ENCODE results near the gene TREH.
A peak's percentile ranks its signal among the peaks of the same experiment; 100 is the strongest.
"Not testable (repeated sequence)": the region's sequence is repeated elsewhere in the genome, so short reads cannot be mapped to it uniquely, and the experiment has no call there.

Gene TREH

DNA sequence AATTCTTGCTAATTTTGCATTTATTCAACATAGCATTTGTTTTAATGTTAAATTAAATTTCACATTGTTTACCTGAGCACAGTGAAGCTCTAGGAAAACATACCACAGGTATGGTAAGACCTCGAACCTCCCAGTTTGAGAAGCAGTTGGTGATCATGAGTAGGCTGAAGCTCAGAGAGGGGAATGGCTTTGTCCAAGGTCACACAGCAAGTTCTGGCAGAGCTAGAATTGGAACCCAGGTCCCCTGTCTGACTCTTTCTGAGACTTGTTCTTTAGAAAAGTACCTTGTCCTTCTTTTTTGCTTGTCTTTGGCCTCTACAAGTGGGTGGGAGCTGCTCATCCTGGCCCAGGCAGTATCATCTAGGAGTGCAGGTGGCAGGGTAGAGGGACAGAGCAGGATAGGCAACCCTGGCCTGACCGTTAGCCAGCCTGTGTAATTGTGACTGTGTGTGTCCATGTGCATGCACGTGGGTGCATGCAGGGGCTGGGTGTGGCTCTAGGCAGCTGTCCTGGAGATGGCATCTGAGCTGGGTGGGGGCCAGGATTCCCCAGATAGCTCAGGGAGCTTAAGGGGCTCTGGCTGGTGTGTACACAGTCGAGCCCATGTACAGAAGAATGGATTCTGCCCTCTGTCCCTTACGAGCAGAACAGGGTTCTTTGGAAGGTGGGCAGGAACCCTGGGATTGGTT, 50.4 kb downstream of the TREH start:
- no peak for DNase-seq (ENCODE audit: low spot score)

- no peak for DNase-seq (ENCODE audit: low spot score)
These were observed 51.0 kb downstream of the TREH start for GRCh38 chr11:118628432-118628831.

GRCh38 chr11:118628031-118628430, 51.4 kb downstream of the TREH start:
- no peak for DNase-seq (ENCODE audit: low spot score)

DNA sequence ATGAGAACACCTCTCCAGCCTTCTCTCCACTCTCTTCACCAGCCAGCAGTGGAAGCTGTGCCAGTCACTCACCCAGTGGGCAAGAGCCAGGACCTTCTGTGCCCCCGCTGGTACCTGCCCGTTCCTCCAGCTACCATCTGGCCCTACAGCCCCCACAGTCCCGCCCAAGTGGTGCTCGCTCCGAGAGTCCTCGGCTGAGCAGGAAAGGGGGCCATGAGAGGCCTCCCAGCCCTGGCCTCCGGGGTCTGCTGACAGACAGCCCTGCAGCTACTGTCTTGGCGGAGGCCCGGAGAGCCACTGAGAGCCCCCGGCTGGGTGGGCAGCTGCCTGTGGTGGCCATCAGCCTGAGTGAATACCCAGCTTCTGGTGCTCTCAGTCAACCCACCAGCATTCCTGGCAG, 51.9 kb downstream of the TREH start:
- DNase-seq (ENCODE audit: low spot score): no peak

GRCh38 chr11:118625976-118626375, 53.5 kb downstream of the TREH start:
- no peak for DNase-seq (ENCODE audit: low spot score)

GRCh38 chr11:118625036-118625690, 54.3 kb downstream of the TREH start:
- no peak for DNase-seq (ENCODE audit: low spot score)

GRCh38 chr11:118623269-118623655, 56.2 kb downstream of the TREH start:
- DNase-seq (ENCODE audit: low spot score): no peak

GRCh38 chr11:118622376-118623268, 56.8 kb downstream of the TREH start:
- DNase-seq (ENCODE audit: low spot score): no peak

DNA sequence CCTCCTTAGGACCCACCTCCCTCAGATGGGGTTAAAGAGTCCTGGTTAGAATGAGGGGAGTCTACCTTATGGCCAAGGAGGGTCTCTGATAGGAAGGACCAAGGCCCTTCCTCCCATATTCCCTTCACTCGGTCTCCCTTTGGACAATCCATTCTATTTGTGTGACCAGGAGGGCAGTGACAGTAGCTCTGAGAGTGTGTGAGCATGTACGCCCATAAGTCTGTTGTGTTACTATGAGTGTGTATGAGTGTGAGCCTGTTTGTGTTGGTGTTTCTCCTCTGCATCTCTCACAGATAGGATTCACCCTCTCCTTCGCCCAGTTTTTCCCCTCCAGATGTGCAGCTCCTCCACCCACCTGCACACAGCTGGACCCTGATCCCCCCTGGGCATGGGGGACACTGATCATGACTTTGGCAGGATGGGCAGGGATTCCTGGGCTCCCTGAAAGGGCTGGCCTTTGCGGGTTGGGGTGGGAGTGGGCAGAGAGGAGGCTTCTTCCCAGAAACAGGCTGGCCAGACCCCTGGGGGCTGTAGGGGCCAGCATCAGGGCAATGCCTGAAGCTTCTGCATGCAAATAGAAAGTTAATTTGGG, 57.6 kb downstream of the TREH start:
- no peak for DNase-seq (ENCODE audit: low spot score)

GRCh38 chr11:118621071-118621783, 58.2 kb downstream of the TREH start:
- peak; percentile 83 for DNase-seq (ENCODE audit: low spot score)

DNA sequence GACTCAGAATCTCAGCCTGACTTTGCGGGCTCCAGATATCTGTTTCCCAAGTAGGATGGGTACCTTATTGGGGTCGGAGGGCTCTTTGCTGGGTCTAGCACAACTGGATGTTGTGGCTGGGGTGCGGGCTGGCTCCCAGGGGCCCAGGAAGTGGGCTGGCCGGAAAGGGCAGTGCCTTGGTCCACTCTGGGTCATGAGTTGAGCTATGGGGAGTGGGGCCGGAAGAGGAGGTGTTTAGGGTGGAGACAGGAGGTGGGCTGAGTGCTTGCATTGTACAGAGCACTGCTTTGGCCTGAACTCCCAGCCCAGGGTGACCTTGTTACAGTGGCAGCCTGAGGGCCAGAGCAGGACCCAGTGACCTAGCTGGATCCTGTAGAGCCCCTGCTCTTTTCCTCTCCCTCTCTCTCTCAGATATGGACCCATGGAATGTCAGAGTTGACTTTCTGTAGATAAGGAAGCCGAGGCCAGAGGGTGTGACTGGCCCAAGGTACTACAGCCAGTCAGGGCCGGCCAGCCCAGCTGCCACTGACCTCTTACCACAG, 58.9 kb downstream of the TREH start:
- DNase-seq (ENCODE audit: low spot score): no peak

- no peak for DNase-seq (ENCODE audit: low spot score)
These were observed 59.8 kb downstream of the TREH start for GRCh38 chr11:118619444-118620197.

DNA sequence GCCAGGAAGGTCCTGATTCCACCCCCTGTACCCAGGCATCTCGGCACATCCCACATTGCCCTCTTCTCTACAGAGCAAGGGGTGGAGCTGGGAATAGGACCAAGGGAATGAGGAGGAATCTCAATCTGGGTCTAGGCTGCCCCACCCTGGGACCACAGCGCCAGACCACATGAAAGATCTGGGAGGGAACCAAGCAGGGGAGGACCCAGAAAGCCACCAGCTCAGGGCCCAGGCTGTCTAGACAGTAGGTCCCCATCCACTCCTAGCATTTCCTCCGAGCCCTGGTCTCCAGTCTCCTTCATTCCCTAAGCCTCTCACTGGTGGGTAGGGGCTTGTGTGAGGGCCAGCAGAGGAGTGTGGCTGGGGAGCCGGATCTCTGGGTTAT, 60.5 kb downstream of the TREH start:
- no peak for DNase-seq (ENCODE audit: low spot score)

GRCh38 chr11:118618115-118618990, 61.1 kb downstream of the TREH start:
- DNase-seq (ENCODE audit: low spot score): no peak

- no peak for DNase-seq (ENCODE audit: low spot score)
These were observed 63.5 kb downstream of the TREH start for GRCh38 chr11:118615976-118616371.

DNA sequence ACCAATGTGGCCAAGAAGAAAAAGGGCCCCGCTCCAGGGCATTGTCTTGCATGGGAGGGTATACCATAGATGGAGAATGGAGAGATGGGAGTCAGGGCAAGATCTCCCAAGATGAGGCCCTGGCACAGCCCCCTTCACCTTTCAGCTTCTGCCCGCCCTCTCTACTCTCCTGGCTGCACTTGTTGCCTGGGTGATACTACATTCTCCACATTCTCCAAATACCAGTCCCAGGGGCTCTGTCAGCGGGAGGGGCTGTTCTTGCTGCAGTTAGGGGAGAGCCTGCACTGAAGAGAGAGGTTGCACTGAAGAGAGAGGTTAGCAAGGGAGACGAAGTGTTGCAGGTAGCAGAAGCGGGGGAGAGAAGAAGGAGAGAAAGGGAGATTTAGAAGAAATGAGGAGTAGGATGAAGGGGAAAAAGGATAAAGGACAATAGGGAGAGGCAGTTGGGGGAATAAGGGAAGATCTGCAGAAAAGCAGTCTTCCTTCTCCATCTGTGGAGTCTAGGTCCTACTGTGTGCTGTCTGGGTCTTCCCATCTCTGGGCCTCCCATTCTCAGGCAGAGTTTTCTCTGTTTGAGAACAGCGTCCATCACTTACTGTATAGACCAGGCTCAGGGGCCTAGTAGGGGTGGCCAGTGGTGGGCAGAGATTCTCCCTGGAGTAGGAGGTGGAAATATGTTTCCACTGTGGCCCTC, 64.0 kb downstream of the TREH start:
- DNase-seq (ENCODE audit: low spot score): no peak

DNA sequence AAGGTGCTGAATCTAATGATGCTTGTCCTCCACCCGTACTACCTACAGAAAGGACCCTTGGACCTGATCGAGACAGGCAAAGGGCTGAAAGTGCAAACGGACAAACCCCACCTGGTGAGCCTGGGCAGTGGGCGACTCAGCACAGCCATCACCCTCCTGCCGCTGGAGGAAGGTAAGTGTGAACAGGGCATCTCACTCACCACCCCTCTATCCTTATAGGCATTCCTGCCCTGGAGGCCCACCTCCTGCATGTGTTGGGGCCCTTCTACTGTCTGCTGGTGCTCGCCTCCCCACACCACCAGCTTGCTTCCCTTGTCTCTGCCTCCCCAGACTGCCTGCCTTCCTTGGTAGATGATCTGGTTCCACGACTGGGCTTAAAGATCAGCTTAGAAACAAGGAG, 64.9 kb downstream of the TREH start:
- DNase-seq (ENCODE audit: low spot score): no peak

DNA sequence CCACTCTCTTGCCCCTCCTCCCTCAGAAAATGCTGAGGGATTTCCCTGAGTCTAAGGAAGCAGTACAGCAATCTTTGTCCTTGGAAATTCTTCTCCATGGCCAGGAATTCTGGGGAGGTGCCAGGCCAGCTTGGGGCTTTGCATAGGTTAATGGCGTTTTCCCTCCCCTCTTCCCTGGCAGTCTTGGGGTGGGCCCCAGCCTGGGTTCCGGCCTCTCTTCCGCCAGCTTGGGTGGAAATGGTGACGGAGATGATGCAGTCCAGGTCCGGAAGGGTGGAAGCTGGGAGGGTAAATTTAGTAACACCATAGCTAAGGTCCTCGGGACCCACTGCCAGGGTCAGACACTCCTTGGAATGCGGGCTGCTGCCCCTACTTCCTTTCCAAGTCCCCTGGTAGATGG, 67.1 kb downstream of the TREH start:
- no peak for DNase-seq (ENCODE audit: low spot score)

- DNase-seq (ENCODE audit: low spot score): not testable (repeated sequence)
These were observed 68.0 kb downstream of the TREH start for GRCh38 chr11:118611433-118611795.

All from D341Med (cell line).